SU-DHL-6 (cell line): ENCODE results near the gene ARRDC1.

ENCODE experiments used
- H2AFZ ChIP-seq: fragments of 200-600 bp; sonication (generic); 2 replicates; pipeline ENCODE4 v1.6.1; 2014; ENCODE audit warnings: low read depth, mild to moderate bottlenecking, moderate library complexity, mixed read lengths, antibody characterized with exemption, low read length; ENCODE audit not compliant: severe bottlenecking
- H3F3A ChIP-seq: fragments of 200-600 bp; shearing (Covaris generic); 2 replicates; pipeline ENCODE4 v1.6.0; 2016; ENCODE audit warnings: antibody characterized with exemption, mild to moderate bottlenecking; ENCODE audit not compliant: insufficient read depth
- H3K27ac ChIP-seq: fragments of 200-600 bp; sonication (generic); 2 replicates; pipeline ENCODE4 v1.5.1; 2016; ENCODE audit warnings: low read depth, mild to moderate bottlenecking, low read length, moderate library complexity, mixed read lengths
- H3K27me3 ChIP-seq: fragments of 200-600 bp; sonication (generic), shearing (Covaris generic); 2 replicates; pipeline ENCODE4 v1.6.0; 2014; ENCODE audit warnings: mild to moderate bottlenecking, low read length
- H3K36me3 ChIP-seq: fragments of 200-600 bp; sonication (generic); 2 replicates; pipeline ENCODE4 v1.6.1; 2014; ENCODE audit warnings: mild to moderate bottlenecking, low read length, mixed read lengths
- H3K4me2 ChIP-seq: fragments of 300-600, 200-600 bp; shearing (Covaris generic), sonication (generic); 2 replicates; pipeline ENCODE4 v1.6.0; 2014; ENCODE audit warnings: low read length, low read depth, mild to moderate bottlenecking; ENCODE audit not compliant: poor library complexity, severe bottlenecking
- H3K4me3 ChIP-seq: fragments of 200-600 bp; sonication (generic); 2 replicates; pipeline ENCODE4 v1.5.1; 2014; ENCODE audit warnings: antibody characterized with exemption, low read length, mild to moderate bottlenecking, mixed read lengths; ENCODE audit not compliant: insufficient read depth, poor library complexity, severe bottlenecking
- H3K79me2 ChIP-seq: fragments of 200-600 bp; sonication (generic); 2 replicates; pipeline ENCODE4 v1.6.1; 2014; ENCODE audit warnings: mild to moderate bottlenecking, low read length, moderate library complexity; ENCODE audit not compliant: insufficient read depth
- H3K9ac ChIP-seq: fragments of 200-600 bp; sonication (generic); 2 replicates; pipeline ENCODE4 v1.7.0; 2014; ENCODE audit warnings: mild to moderate bottlenecking, low read length
- H3K9me2 ChIP-seq: fragments of 200-600 bp; sonication (generic); replicated peaks from 2 replicates; pipeline ENCODE4 v1.6.1; 2014; ENCODE audit warnings: low read length; ENCODE audit not compliant: insufficient read depth
- H3K9me3 ChIP-seq: fragments of 200-600 bp; sonication (generic); 2 replicates; pipeline ENCODE4 v1.6.1; 2014; ENCODE audit warnings: low read length, mixed read lengths; ENCODE audit not compliant: insufficient read depth
- H4K20me1 ChIP-seq: fragments of 200-600 bp; sonication (generic); 2 replicates; pipeline ENCODE4 v1.6.1; 2014; ENCODE audit warnings: low read depth, mild to moderate bottlenecking, antibody characterized with exemption, low read length, moderate library complexity, mixed read lengths
- CTCF ChIP-seq: fragments of 200-600 bp; sonication (generic); IDR thresholded peaks from one replicate; pipeline ENCODE4 v1.5.1; 2017; ENCODE audit warnings: antibody characterized with exemption, mild to moderate bottlenecking, low read length, moderate library complexity; ENCODE audit not compliant: insufficient read depth, poor library complexity, severe bottlenecking
- EZH2phosphoT487 ChIP-seq: fragments of 200-600 bp; sonication (generic), shearing (Covaris generic); conservative IDR thresholded peaks from 2 replicates; pipeline ENCODE4 v1.6.1; 2018; ENCODE audit warnings: mild to moderate bottlenecking, antibody characterized with exemption, low read length, moderate library complexity, mixed read lengths

Gene ARRDC1

DNA sequence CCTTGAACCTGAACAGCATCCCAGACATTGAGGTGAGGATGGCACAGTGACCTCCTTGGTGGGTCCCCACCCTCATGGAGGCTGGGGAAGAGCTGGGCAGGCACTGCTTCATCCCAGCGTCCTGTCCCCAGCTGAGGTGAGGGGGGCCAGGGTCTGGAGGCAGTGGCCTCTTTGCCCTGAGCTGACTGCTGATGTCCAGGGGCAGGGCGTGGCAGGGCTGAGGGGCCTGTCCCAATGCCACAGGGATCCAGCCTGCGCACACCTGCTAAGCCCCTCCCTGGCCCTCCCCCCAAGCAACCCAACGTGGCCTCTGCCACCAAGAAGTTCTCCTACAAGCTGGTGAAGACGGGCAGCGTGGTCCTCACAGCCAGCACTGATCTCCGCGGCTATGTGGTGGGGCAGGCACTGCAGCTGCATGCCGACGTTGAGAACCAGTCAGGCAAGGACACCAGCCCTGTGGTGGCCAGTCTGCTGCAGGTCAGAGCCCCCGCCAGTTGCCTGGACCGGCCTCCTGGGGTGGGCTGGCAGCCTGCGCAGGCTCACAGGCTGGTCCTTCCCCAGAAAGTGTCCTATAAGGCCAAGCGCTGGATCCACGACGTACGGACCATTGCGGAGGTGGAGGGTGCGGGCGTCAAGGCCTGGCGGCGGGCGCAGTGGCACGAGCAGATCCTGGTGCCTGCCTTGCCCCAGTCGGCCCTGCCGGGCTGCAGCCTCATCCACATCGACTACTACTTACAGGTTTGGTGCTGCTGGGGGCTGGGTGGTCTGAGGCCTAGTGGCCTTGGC, 8.4 kb downstream of the ARRDC1 start:
- no peak overlapping the region for H3K4me2 ChIP-seq
- no peaks in the 10 kb centered on the region for H3F3A ChIP-seq
- H3K9ac ChIP-seq = no peak overlapping the region
- no peak overlapping the region for H3K27ac ChIP-seq
- no peak overlapping the region for H2AFZ ChIP-seq
- no peaks in the 10 kb centered on the region for H3K9me2 ChIP-seq
- H4K20me1 ChIP-seq = no peaks in the 10 kb centered on the region
- TF ChIP-seq CTCF (no peak), EZH2phosphoT487 (no peak)
- H3K79me2 ChIP-seq = peaks cover 13% of the 10 kb centered on the region
- H3K9me3 ChIP-seq = no peaks in the 10 kb centered on the region
- H3K27me3 ChIP-seq = no peaks in the 10 kb centered on the region
- no peaks in the 10 kb centered on the region for H3K36me3 ChIP-seq
- no peak overlapping the region for H3K4me3 ChIP-seq

DNA sequence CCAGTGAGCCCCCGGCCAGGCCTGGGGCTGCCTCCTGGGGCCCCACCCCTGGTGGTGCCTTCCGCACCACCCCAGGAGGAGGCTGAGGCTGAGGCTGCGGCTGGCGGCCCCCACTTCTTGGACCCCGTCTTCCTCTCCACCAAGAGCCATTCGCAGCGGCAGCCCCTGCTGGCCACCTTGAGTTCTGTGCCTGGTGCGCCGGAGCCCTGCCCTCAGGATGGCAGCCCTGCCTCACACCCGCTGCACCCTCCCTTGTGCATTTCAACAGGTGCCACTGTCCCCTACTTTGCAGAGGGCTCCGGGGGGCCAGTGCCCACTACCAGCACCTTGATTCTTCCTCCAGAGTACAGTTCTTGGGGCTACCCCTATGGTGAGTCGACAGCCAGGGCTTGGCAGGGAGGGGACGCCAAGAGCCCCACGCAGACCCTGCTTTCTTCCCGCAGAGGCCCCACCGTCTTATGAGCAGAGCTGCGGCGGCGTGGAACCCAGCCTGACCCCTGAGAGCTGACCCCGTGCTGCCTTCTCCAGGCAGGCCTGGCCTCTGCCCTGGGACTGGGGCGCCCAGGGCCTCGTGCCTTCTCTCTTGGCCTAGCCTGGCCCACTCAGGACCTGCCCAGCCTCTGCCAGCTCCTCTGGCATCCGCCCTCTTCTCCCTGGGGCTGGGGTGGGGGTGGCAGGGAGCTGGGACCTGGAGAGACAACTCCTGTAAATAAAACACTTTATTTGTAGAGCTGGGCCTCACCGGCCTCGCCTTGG, 9.3 kb downstream of the ARRDC1 start:
- H3K79me2 ChIP-seq = peaks cover 19% of the 10 kb centered on the region
- no peaks in the 10 kb centered on the region; the same call in 1 of the 2 replicates for H3F3A ChIP-seq
- H3K4me2 ChIP-seq = no peak overlapping the region
- H4K20me1 ChIP-seq = no peaks in the 10 kb centered on the region
- H3K9me2 ChIP-seq = no peaks in the 10 kb centered on the region
- no peak overlapping the region for H3K9ac ChIP-seq
- TF ChIP-seq EZH2phosphoT487 (no peak), CTCF (no peak)
- H3K9me3 ChIP-seq = no peaks in the 10 kb centered on the region
- no peak overlapping the region for H3K27ac ChIP-seq
- H3K27me3 ChIP-seq = no peaks in the 10 kb centered on the region
- H3K36me3 ChIP-seq = no peaks in the 10 kb centered on the region
- H3K4me3 ChIP-seq = no peak overlapping the region
- H2AFZ ChIP-seq = no peak overlapping the region

DNA sequence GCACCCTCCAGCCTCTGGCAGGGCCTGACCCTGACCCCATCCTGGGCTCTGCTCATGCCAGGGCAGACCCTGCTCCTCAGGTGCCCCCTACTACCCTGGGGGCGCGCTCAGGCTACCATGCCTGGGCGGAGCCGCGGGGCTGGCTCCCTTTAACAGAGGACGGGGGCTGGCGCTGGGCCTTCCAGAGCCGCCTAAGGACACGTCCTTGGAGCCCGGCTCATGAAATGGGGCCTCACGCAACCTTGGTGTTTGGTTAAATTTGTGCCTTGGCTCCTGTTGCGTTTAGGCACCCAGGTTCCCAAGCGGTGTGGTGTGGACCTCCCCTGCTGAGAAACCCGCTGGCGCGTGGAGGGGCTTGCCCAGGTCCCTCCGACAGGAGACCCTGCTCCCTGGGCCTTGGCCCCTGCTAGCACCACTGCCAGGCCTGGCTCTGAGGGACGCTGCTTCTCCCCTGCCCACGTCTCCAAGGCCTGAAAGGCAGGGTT, 9.9 kb downstream of the ARRDC1 start:
- H3F3A ChIP-seq = peaks cover 2% of the 10 kb centered on the region; the same call in 1 of the 2 replicates

More for the DNA sequence above, 9.9 kb downstream of the ARRDC1 start:
- Histone ChIP-seq H3K79me2 (peaks cover 25% of the 10 kb centered on the region), H3K9me3 (no peaks in the 10 kb centered on the region), H3K4me2 (no peak overlapping the region), H3K9ac (no peak overlapping the region), H3K27ac (no peak overlapping the region), H4K20me1 (no peaks in the 10 kb centered on the region; the same call in 1 of the 2 replicates), H2AFZ (no peak overlapping the region), H3K4me3 (no peak overlapping the region), H3K36me3 (no peaks in the 10 kb centered on the region), H3K27me3 (no peaks in the 10 kb centered on the region), H3K9me2 (no peaks in the 10 kb centered on the region)
- no peak for TF ChIP-seq EZH2phosphoT487
- TF ChIP-seq CTCF = no peak
